Activated naive CD4-positive, alpha-beta T cell treated with anti-CD3 and anti-CD28 coated beads, Interleukin-2, amount 50 U/mL, for 24 hours (primary cell): ENCODE measurements around the gene EHD1.

Source experiments
- H3K27ac Mint-ChIP-seq: one replicate; pipeline ENCODE4 v1.8.0; 2021; ENCODE audit warnings: mild to moderate bottlenecking, mixed read lengths
- H3K27me3 Mint-ChIP-seq: one replicate; pipeline ENCODE4 v1.8.0; 2021; ENCODE audit warnings: mixed read lengths
- H3K36me3 Mint-ChIP-seq: one replicate; pipeline ENCODE4 v1.8.0; 2021; ENCODE audit warnings: mixed read lengths
- H3K4me1 Mint-ChIP-seq: one replicate; pipeline ENCODE4 v1.8.0; 2021; ENCODE audit warnings: mixed read lengths
- H3K4me3 Mint-ChIP-seq: one replicate; pipeline ENCODE4 v1.8.0; 2021; ENCODE audit warnings: mild to moderate bottlenecking, mixed read lengths
- H3K9me3 Mint-ChIP-seq: one replicate; pipeline ENCODE4 v1.8.0; 2021; ENCODE audit warnings: mixed read lengths

Gene EHD1

DNA sequence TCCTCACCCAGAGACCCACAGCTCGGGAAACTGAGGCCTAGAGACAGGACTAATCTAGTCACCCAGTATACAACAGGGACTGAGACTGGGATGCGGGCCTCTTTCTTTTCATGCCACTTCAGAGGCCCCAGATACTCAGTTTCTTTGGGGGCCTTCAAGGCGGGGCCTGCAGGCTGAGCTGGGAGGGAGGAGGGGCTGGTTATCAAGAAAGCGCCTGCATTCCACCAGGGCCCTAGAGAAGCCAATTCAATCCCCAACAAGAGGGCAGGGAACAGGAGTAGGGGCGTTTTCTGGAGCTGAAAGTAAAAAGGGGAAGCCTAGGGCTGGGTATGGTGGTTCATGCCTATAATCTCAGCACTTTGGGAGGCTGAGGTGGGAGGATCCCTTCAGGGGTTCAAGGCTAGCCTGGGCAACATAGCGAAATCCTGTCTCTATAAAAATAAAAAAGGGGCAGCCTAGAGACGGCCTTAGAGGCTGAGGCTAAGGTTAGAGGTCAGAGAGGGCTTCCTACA lies 37.0 kb upstream of the EHD1 start:
- Mint-ChIP-seq H3K27me3 (no peaks in the 10 kb centered on the region), H3K4me3 (peak overlapping the region; percentile 92), H3K9me3 (no peaks in the 10 kb centered on the region), H3K27ac (no peak overlapping the region), H3K4me1 (peaks cover 26% of the 10 kb centered on the region), H3K36me3 (peaks cover 5% of the 10 kb centered on the region)

DNA sequence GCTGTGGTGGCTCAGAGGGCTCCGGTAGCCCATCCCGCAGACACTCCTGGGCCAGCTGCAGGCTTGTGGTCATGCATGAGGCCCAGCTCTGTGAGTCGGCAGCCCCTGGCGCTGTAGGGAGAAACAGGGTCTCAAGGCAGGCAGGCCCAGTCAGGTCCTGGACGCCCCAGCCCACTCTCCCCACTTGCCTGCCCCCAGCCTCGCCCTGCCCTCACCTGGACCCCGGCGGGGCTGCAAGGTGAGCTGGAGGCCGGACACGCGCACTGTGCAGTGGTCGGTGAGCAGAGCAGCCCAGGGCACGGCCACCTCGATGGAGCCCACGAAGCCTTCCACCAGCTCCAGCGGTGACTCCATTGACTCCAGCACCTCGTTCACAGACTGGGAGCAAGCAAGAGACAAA lies 35.7 kb upstream of the EHD1 start:
- peaks cover 26% of the 10 kb centered on the region for H3K4me1 Mint-ChIP-seq
- no peak overlapping the region for H3K27ac Mint-ChIP-seq
- H3K9me3 Mint-ChIP-seq: no peaks in the 10 kb centered on the region
- no peak overlapping the region for H3K4me3 Mint-ChIP-seq
- H3K36me3 Mint-ChIP-seq: peaks cover 5% of the 10 kb centered on the region
- no peaks in the 10 kb centered on the region for H3K27me3 Mint-ChIP-seq

DNA sequence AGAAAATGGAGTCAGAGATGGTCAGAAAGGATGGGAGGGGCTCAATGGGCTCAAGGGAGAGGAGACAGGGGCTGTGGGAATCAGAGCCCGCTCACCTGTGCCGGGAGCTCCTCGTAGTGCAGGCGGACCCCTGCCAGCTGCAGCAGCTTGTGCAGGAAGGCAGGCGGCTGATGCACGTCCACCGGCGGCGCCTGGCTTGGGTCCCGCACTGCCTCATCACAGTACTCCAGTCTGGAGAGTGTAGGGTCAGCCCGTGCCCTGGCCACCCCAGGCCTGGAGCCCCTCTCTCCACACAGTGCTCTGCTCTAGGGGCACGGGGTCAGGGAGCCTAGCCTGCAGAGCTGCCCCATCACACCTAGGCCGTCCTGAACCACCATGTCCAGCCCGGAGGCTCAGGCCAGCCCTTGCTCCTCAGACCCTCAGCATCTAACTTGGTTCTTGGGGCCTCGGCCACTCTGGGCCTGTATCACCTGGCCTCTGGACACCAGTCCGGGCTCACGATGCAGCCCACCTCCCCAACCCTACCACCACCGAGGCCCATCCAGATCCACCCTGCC lies 34.8 kb upstream of the EHD1 start:
- H3K27me3 Mint-ChIP-seq: no peaks in the 10 kb centered on the region
- no peak overlapping the region for H3K27ac Mint-ChIP-seq
- no peaks in the 10 kb centered on the region for H3K9me3 Mint-ChIP-seq
- H3K36me3 Mint-ChIP-seq: peaks cover 5% of the 10 kb centered on the region
- H3K4me1 Mint-ChIP-seq: peaks cover 26% of the 10 kb centered on the region
- no peak overlapping the region for H3K4me3 Mint-ChIP-seq

DNA sequence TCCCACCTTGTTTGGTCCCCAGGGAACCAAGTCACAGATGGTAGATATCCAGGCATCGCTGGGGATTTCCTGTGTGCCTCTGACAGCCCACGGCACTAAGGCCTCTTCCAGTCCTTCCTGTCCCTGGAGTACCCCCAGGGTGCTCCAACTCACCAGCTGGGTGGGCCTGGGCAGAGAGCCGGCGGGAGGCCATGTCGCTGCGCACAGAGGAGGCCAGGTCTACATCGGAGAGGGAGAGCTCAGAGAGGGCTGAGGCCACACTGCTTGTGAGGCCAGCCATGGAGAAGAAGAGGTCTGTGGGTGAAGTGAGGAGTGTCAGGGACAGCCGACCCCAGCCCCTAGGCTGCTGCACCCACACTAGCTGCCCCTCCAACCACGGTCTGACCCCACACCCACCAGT lies 33.3 kb upstream of the EHD1 start:
- peaks cover 9% of the 10 kb centered on the region for H3K36me3 Mint-ChIP-seq
- no peaks in the 10 kb centered on the region for H3K9me3 Mint-ChIP-seq
- H3K27ac Mint-ChIP-seq: no peak overlapping the region
- H3K4me1 Mint-ChIP-seq: peaks cover 18% of the 10 kb centered on the region
- H3K4me3 Mint-ChIP-seq: no peak overlapping the region
- no peaks in the 10 kb centered on the region for H3K27me3 Mint-ChIP-seq

DNA sequence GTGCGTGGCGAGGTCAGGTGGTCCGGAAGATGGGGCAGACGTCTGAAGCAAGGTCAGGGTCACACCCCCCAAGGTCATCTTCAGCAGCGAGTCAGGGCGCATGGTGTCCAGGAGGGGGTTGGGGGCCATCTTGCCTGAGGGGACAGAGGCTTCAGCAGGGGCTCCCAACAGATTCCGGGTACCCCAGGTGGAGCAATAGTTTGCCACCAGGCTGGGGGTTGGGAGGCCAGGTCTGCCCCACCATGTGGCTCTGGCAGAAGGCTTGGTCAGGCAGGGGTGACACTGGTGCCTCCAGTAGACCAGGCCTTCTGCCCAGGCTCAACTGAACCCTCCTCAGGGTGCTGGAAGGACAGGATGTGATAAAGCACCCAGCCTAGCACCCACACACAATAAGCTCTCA lies 32.7 kb upstream of the EHD1 start:
- H3K36me3 Mint-ChIP-seq: peaks cover 9% of the 10 kb centered on the region
- H3K27me3 Mint-ChIP-seq: no peaks in the 10 kb centered on the region
- H3K27ac Mint-ChIP-seq: no peak overlapping the region
- H3K4me3 Mint-ChIP-seq: no peak overlapping the region
- H3K4me1 Mint-ChIP-seq: peaks cover 12% of the 10 kb centered on the region
- no peaks in the 10 kb centered on the region for H3K9me3 Mint-ChIP-seq

DNA sequence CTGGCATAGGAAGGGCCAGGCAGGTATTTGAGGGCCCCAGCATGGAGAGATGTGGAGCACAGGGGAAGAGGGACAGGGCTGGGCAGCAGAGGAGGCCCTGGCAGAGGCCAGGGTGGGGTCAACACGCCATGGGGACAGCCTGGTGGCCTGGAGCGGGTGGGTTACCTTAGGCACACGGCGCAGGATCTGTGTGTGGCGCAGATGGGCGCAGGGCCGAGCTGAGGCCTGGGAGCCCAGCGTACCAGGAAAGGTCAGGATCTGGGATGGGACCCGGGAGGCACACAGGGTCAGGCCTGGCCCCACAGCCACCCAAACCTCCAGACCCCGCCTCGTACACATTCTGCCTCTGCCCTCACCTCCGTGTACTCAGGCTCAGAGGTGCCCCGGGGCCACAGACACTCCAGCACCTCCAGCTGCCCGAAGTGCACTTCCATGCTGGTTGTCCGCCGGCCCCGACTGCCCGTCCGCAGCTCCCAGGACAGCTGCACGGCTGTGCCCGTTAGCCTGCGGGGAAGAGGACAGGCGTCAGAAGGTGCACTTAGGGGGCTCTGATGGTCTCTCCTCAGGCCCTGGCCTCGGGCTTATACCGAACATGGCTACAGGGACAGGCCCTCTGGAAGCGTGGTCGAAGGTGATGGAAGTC lies 32.2 kb upstream of the EHD1 start:
- peaks cover 9% of the 10 kb centered on the region for H3K36me3 Mint-ChIP-seq
- no peaks in the 10 kb centered on the region for H3K27me3 Mint-ChIP-seq
- H3K4me3 Mint-ChIP-seq: no peak overlapping the region
- H3K9me3 Mint-ChIP-seq: no peaks in the 10 kb centered on the region
- H3K27ac Mint-ChIP-seq: no peak overlapping the region
- H3K4me1 Mint-ChIP-seq: peaks cover 7% of the 10 kb centered on the region

DNA sequence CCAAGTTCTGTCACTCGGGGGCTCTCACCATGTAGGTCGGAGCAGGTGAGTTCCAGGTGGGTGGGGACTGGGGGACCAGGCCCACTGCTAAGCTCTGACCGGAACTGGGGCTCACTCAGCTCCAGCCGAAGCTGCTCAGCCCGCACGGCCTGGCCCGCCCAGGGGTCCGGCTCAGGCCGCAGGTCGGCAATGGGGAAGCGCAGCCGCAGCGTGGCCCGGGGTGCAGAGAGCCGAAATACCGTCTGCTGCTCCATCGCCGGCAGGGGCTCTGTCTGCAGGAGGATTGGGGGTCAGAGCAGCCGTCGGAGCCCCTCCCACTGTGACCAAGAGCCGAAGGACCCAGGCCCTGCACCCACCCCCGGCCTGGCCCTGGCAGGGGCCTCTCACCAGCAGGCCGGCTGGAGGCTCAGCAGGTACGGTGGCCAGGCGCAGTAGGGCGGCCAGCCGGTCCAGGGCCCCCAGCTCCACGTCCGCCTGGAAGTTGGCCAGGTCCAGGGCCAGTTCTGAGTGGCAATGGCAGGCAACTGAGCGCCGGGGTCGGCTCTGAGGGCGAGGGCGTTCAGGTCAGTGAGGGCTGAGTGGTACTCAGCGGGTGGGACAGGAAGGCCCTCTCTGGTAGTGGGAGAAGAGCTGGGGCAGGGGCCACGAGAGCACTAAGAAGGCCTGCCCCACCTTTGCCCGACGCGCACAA lies 31.4 kb upstream of the EHD1 start:
- H3K27me3 Mint-ChIP-seq: no peaks in the 10 kb centered on the region
- no peak overlapping the region for H3K4me3 Mint-ChIP-seq
- no peaks in the 10 kb centered on the region for H3K9me3 Mint-ChIP-seq
- H3K36me3 Mint-ChIP-seq: peaks cover 9% of the 10 kb centered on the region
- peaks cover 4% of the 10 kb centered on the region for H3K4me1 Mint-ChIP-seq
- no peak overlapping the region for H3K27ac Mint-ChIP-seq

DNA sequence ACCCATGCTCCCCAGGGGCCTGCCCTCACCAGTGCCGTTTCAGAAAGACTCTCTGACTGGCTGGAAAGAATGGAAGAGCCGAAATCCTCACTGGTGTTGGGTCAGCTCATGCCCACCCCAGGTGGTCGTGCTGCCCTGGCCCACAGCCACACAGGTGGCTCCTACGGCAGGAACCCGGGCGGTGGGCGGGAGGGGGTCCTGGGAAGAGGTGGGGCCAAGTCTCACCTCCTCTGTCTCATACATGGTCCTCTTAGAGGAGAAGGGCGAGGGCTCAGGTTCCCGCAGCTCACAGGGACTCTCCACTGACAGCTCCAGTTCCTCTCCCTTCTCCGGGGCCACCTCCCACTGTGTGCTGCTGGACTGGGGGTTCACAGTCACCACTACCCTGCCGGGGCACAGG lies 30.3 kb upstream of the EHD1 start:
- Mint-ChIP-seq H3K9me3 (no peaks in the 10 kb centered on the region), H3K27me3 (no peaks in the 10 kb centered on the region), H3K36me3 (peaks cover 9% of the 10 kb centered on the region), H3K27ac (no peak overlapping the region), H3K4me1 (no peaks in the 10 kb centered on the region), H3K4me3 (no peak overlapping the region)

DNA sequence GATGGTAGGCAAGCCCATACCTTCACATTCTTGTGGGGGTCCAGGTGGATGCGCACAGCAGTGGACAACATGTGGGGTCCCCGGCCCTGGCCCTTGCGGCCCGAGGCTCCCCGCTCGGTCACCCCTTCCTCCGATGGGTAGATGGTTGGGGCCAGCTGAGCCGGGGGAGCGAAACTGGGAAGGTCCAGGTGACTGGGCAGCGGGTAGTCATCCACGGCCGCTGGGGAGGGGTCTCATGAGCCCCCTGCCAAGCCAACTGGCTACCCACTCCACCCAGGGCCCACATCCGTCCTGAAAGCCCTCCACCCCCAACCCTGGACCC lies 27.9 kb upstream of the EHD1 start:
- Mint-ChIP-seq H3K27me3 (no peaks in the 10 kb centered on the region), H3K9me3 (no peaks in the 10 kb centered on the region), H3K36me3 (peaks cover 6% of the 10 kb centered on the region), H3K4me1 (peaks cover 5% of the 10 kb centered on the region), H3K27ac (no peak overlapping the region), H3K4me3 (no peak overlapping the region)

DNA sequence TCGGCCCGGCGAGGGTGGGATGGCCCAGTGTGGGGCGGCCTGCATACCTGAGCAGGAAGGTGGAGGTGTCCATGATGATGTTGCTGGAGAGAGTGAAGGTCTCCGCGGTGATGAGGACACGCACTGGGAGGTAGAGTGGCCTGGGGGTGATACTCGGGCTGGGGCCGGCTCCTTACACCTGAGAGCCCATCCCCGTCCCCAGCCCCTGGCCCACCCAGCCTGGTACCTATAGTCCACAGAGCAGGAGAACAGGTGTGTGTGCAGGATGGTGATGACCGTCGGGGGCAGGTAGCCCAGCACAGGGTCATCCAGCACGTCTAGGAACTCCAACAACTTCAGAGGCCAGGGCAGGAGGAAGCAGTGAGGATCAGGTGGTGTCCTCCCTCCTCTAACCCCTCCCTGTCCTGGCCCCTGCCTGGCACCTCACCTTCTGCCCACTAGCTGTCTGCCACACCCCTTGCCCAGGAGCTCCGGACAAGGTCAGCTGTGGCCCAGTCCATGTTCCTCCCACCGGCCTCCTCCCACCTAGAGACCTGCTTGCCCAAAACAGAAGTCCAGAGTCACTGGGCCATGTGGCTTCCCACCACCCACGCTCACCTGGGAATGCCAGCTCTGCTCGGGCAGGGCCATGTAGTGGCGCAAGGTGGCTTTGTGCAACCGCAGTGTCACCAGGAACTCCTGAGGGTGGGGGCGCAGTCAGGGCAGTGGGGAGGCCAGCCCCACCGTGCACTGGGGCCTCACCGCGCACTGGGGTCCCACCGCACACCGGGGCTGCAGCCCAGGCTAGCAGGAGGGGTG lies 27.3 kb upstream of the EHD1 start:
- Mint-ChIP-seq H3K27me3 (no peaks in the 10 kb centered on the region), H3K4me3 (no peak overlapping the region), H3K36me3 (peaks cover 6% of the 10 kb centered on the region), H3K4me1 (peaks cover 6% of the 10 kb centered on the region), H3K27ac (no peak overlapping the region), H3K9me3 (no peaks in the 10 kb centered on the region)

DNA sequence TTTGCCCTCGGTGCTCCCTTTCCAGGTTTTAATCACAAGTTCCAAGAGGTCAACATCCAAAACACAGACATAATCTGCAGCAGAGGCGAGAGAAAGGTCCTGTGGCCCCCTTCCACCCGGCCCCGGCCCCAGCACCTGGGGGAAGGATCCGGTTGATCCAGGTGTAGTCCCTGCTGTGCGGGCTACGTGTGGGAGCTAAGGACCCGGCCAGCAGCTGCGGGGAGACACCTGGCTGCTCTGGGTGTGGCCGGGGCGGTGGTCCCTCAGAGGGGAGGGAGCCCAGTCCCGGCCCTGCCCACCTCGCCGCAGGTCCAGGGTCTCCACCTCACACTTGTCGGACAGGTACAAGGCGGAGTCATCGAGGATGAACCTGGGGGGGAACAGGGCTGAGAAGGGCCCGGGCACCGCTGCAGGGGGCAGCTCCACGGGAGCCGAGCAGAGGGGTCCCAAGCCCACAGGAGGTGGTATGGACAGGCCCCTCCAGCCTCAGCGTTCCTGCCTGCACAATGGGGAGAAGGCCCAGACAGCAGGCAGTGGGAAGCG lies 24.9 kb upstream of the EHD1 start:
- H3K4me1 Mint-ChIP-seq: peaks cover 12% of the 10 kb centered on the region

DNA sequence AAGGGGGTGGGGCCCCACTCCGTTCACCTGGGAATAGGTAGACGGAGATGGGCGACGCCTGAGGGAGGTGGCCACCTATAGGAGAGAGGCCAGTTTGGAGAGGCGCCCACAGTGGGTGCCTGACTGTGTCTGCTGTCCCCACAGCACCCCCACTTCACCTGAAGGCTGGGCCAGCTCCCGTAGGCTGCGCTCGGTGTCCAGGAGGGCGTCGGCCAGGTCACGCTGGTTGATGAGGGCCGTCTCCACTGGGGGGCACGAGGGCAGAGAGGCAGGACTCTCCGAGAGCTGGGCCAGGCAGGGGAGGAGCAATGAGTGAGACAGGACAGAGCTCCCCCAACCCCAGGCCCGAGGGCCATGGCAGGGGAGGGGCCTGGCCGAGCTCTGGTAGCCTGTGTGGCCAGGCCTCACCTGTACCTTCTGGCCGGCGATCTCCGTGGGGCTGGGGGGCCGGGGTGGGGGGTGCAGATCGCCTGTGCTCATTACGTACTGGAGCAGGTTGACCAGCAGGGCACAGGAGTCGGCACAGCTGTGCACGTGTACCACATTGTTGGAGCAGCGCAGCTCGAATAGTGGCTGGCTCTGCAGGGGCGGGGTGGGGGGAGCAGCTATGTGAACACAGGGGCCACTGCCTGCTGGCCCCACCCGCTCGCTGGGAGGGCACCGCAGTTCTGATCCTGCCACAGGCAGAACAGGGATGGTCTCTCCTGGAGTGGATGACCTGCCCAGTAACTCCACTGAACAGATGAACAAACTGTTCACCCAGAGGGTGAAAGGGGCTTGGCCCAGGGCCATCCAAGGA lies 23.9 kb upstream of the EHD1 start:
- no peak overlapping the region for H3K27ac Mint-ChIP-seq

More for the DNA sequence above, 24.9 kb upstream of the EHD1 start:
- no peak overlapping the region for H3K27ac Mint-ChIP-seq
- no peaks in the 10 kb centered on the region for H3K9me3 Mint-ChIP-seq
- H3K4me3 Mint-ChIP-seq: no peak overlapping the region
- H3K36me3 Mint-ChIP-seq: peaks cover 8% of the 10 kb centered on the region
- H3K27me3 Mint-ChIP-seq: no peaks in the 10 kb centered on the region

DNA sequence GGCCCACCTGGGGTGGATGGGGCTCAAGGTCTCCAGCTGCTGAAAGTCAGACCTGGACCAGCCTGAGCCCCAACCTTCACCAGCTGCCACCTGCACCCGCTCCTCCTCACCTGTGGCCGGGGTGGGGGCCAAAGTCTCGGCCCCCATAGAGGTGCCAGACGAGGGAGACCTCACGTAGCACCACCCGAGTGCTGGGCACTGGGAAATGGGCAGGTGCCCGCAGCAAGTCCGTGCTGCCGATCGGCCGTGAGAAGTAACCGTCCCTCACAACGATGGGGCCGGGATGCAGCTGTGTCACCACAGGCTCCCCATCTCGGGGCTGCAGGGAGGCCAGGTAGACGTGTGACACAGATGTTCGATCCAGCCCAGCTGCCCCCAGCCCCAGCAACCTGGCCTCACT lies 22.4 kb upstream of the EHD1 start:
- no peak overlapping the region for H3K4me3 Mint-ChIP-seq
- no peak overlapping the region for H3K27ac Mint-ChIP-seq
- peaks cover 4% of the 10 kb centered on the region for H3K36me3 Mint-ChIP-seq
- H3K4me1 Mint-ChIP-seq: peaks cover 12% of the 10 kb centered on the region
- H3K27me3 Mint-ChIP-seq: no peaks in the 10 kb centered on the region
- no peaks in the 10 kb centered on the region for H3K9me3 Mint-ChIP-seq

More for the DNA sequence above, 23.9 kb upstream of the EHD1 start:
- Mint-ChIP-seq H3K9me3 (no peaks in the 10 kb centered on the region), H3K36me3 (peaks cover 4% of the 10 kb centered on the region), H3K4me1 (peaks cover 12% of the 10 kb centered on the region), H3K27me3 (no peaks in the 10 kb centered on the region), H3K4me3 (no peak overlapping the region)

DNA sequence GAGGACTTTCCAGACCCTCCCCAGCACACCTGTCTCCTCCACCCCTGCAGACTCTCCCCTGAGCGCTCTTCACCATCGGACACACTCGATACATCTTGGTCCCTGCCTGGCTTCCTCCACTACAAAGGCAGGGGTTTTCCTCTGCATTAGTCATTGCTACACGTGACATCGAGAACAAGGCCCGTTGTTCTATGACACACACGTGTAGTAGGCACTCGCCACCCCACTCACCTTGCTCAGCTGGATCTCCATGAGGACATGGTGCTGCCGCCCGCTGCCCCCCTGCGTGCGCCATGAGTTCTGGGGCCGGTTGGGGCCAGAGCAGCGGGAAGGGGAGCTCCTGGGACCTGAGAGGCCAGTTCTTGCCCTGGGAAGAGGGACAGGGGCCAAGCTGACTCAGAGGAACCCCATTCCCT lies 21.9 kb upstream of the EHD1 start:
- peaks cover 12% of the 10 kb centered on the region for H3K4me1 Mint-ChIP-seq
- peaks cover 4% of the 10 kb centered on the region for H3K36me3 Mint-ChIP-seq
- no peaks in the 10 kb centered on the region for H3K9me3 Mint-ChIP-seq
- H3K4me3 Mint-ChIP-seq: peak overlapping the region; percentile 66
- peak overlapping the region; percentile 44 for H3K27ac Mint-ChIP-seq
- H3K27me3 Mint-ChIP-seq: no peaks in the 10 kb centered on the region

DNA sequence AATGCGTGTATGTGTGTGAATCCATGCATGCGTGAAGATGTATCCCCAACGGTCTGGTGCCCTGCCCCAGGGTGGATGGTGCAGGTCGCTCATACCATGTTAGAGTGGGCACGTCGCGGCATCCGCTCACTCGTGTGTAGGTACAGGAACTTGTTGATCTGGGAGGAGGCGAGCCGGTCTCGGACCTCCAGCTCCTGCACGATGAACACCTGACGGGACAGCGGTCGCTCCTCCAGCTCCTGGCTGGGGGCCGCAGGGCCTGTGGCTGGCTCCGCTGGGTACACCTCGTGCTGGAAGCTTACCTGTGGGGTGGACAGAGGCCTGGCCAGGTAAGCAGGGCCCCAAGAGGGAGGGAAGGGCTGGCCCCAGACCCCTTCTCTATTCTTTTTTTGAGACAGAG lies 20.1 kb upstream of the EHD1 start:
- H3K27me3 Mint-ChIP-seq: no peaks in the 10 kb centered on the region
- H3K4me3 Mint-ChIP-seq: no peak overlapping the region
- H3K27ac Mint-ChIP-seq: no peak overlapping the region
- peaks cover 4% of the 10 kb centered on the region for H3K36me3 Mint-ChIP-seq
- H3K4me1 Mint-ChIP-seq: peaks cover 12% of the 10 kb centered on the region
- no peaks in the 10 kb centered on the region for H3K9me3 Mint-ChIP-seq
